ENCODE data around the gene TYW5.

The TYW5 gene

DNA sequence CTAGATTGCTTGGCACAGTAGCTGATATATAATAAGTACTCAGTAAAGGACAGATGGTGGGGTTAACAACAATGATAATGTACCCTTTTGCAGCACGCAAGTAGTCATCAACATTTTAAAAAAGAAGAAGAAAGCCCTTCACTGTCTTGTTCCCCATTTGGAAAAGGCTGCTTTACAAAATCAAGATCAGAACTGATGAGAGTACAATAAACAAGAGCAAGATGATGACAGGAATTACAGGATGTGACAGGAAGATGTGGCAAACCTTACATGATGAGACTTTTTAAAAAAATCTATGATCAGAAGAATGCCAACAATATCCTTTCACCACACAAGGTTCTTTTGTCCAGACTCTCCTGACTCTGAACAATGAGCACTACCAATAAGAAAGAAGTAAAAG, 9.1 kb downstream of the TYW5 start:
- Histone ChIP-seq H3K4me1 (ENCODE audit: control extremely low read depth in 1 of 4, control insufficient read depth in 4 of 4, insufficient read depth in 4 of 4, low read length in 3 of 4) (no peaks in the 10 kb centered on the region), H3K27ac (ENCODE audit: insufficient read depth in 1 of 2, low read depth in 1 of 2, low read length in 2 of 2, poor library complexity in 1 of 2, severe bottlenecking in 2 of 2) (no peak overlapping the region), H3K4me3 (ENCODE audit: control insufficient read depth in 1 of 7, extremely low read depth in 1 of 7, insufficient read depth in 4 of 7, low read depth in 2 of 7, low read length in 6 of 7) (no peak overlapping the region), H3K27me3 (replicated peaks in 2 of 5; ENCODE audit: control insufficient read depth in 4 of 5, insufficient read depth in 5 of 5, low read length in 4 of 5) (no peaks in the 10 kb centered on the region), H3K36me3 (ENCODE audit: control insufficient read depth in 4 of 4, insufficient read depth in 4 of 4, low read length in 3 of 4) (peaks cover 8 to 55% (median 38%) of the 10 kb centered on the region in 4 experiments), H3K9me3 (ENCODE audit: control extremely low read depth in 1 of 5, control insufficient read depth in 4 of 5, insufficient read depth in 2 of 5, low read depth in 1 of 5, low read length in 4 of 5) (no peaks in the 10 kb centered on the region)
- no peak for DNase-seq
- ChIA-PET CTCF (interaction anchor here (1.4 to 2.0 kb wide), 2 partner anchors 85 to 206 kb away, joined by 3 to 8 read pairs; no protein-coding TSS in a partner anchor), POLR2A (no interaction called here)
- no CpG with 5 or more reads among the region's 1 CpG for WGBS (ENCODE audit: insufficient coverage)

GRCh38 chr2:199943373-199943772, 11.9 kb downstream of the TYW5 start:
- no peak for DNase-seq

DNA sequence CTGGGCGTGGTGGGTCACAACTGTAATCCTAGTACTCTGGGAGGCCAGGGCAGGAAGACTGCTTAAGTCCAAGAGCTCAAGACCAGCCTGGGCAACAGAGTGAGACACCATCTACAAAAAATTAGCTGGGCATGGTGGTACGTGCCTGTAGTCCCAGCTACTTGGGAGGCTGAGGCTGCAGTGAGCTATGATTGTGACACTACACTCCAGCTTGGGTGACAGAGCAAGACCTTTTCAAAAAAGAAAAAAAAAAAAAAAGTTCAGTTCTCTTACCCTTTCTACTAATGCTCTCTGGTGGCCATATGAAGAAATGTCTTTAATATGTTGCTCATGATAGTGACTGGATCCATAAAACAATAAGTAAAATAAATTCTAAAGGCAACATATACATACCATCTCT, 14.9 kb downstream of the TYW5 start:
- 90% methylated on average over 2 of the region's 2 CpGs for WGBS (ENCODE audit: insufficient coverage)
- peak; percentile 34 to 69 (median 64) for DNase-seq
- POLR2A ChIA-PET, result no interaction called here

More at GRCh38 chr2:199943373-199943772, 11.9 kb downstream of the TYW5 start:
- Histone ChIP-seq H3K9me3 (ENCODE audit: control extremely low read depth in 1 of 5, control insufficient read depth in 4 of 5, insufficient read depth in 2 of 5, low read depth in 1 of 5, low read length in 4 of 5) (no peaks in the 10 kb centered on the region), H3K4me1 (ENCODE audit: control extremely low read depth in 1 of 4, control insufficient read depth in 4 of 4, insufficient read depth in 4 of 4, low read length in 3 of 4) (no peaks in the 10 kb centered on the region), H3K36me3 (ENCODE audit: control insufficient read depth in 4 of 4, insufficient read depth in 4 of 4, low read length in 3 of 4) (peaks cover 10 to 51% (median 38%) of the 10 kb centered on the region in 4 experiments), H3K4me3 (ENCODE audit: control insufficient read depth in 1 of 7, extremely low read depth in 1 of 7, insufficient read depth in 4 of 7, low read depth in 2 of 7, low read length in 6 of 7) (no peak overlapping the region), H3K27me3 (replicated peaks in 2 of 5; ENCODE audit: control insufficient read depth in 4 of 5, insufficient read depth in 5 of 5, low read length in 4 of 5) (no peaks in the 10 kb centered on the region), H3K27ac (ENCODE audit: insufficient read depth in 1 of 2, low read depth in 1 of 2, low read length in 2 of 2, poor library complexity in 1 of 2, severe bottlenecking in 2 of 2) (no peak overlapping the region)
- CTCF ChIA-PET, result interaction anchor here (1.1 to 7.3 kb wide), 4 partner anchors 9 to 1634 kb away, joined by 3 to 73 read pairs (median 4); no protein-coding TSS in a partner anchor
- WGBS (ENCODE audit: insufficient coverage), result no CpG with 5 or more reads among the region's 4 CpGs
- POLR2A ChIA-PET, result no interaction called here

DNA sequence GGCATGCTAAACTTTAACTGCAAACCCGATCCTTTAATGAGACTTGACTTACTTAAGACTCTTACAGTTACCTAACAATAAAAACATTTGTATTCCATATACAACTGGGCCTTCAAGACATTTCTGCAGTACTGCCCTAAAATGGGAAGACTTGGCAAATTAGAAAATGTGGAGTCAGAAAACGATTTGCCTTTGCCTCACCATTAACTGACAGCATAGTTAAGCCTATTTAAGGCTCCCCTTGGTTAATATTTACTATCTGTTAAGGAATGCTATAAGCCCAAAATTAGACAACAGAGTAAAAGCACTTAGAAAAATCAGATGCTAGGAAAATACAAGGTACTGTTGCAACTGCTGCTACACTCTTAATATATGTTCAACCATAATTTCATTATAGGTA, 18.7 kb downstream of the TYW5 start:
- Histone ChIP-seq H3K4me3 (ENCODE audit: control insufficient read depth in 1 of 7, extremely low read depth in 1 of 7, insufficient read depth in 4 of 7, low read depth in 2 of 7, low read length in 6 of 7) (no peak overlapping the region), H3K27me3 (replicated peaks in 2 of 5; ENCODE audit: control insufficient read depth in 4 of 5, insufficient read depth in 5 of 5, low read length in 4 of 5) (no peaks in the 10 kb centered on the region), H3K36me3 (ENCODE audit: control insufficient read depth in 4 of 4, insufficient read depth in 4 of 4, low read length in 3 of 4) (peaks cover 5 to 60% (median 31%) of the 10 kb centered on the region in 4 experiments), H3K27ac (ENCODE audit: insufficient read depth in 1 of 2, low read depth in 1 of 2, low read length in 2 of 2, poor library complexity in 1 of 2, severe bottlenecking in 2 of 2) (no peak overlapping the region), H3K4me1 (ENCODE audit: control extremely low read depth in 1 of 4, control insufficient read depth in 4 of 4, insufficient read depth in 4 of 4, low read length in 3 of 4) (no peaks in the 10 kb centered on the region), H3K9me3 (ENCODE audit: control extremely low read depth in 1 of 5, control insufficient read depth in 4 of 5, insufficient read depth in 2 of 5, low read depth in 1 of 5, low read length in 4 of 5) (no peaks in the 10 kb centered on the region)
- 100% methylated on average over 2 of the region's 2 CpGs for WGBS (ENCODE audit: insufficient coverage)
- POLR2A ChIA-PET, result no interaction called here
- CTCF ChIA-PET, result interaction anchor here (1.2 to 1.5 kb wide), 2 partner anchors 10 to 11 kb away, joined by 3 read pairs; no protein-coding TSS in a partner anchor
- DNase-seq, result no peak

More for the DNA sequence above, 14.9 kb downstream of the TYW5 start:
- CTCF ChIA-PET, result interaction anchor here (0.7 to 7.3 kb wide), 22 partner anchors 9 to 543 kb away, joined by 3 to 73 read pairs (median 4); no protein-coding TSS in a partner anchor
- Histone ChIP-seq H3K4me3 (ENCODE audit: control insufficient read depth in 1 of 7, extremely low read depth in 1 of 7, insufficient read depth in 4 of 7, low read depth in 2 of 7, low read length in 6 of 7) (no peak overlapping the region), H3K9me3 (ENCODE audit: control extremely low read depth in 1 of 5, control insufficient read depth in 4 of 5, insufficient read depth in 2 of 5, low read depth in 1 of 5, low read length in 4 of 5) (no peaks in the 10 kb centered on the region), H3K36me3 (ENCODE audit: control insufficient read depth in 4 of 4, insufficient read depth in 4 of 4, low read length in 3 of 4) (peaks cover 7 to 50% (median 23%) of the 10 kb centered on the region in 4 experiments), H3K27me3 (replicated peaks in 2 of 5; ENCODE audit: control insufficient read depth in 4 of 5, insufficient read depth in 5 of 5, low read length in 4 of 5) (no peaks in the 10 kb centered on the region), H3K27ac (ENCODE audit: insufficient read depth in 1 of 2, low read depth in 1 of 2, low read length in 2 of 2, poor library complexity in 1 of 2, severe bottlenecking in 2 of 2) (no peak overlapping the region), H3K4me1 (ENCODE audit: control extremely low read depth in 1 of 4, control insufficient read depth in 4 of 4, insufficient read depth in 4 of 4, low read length in 3 of 4) (no peaks in the 10 kb centered on the region)

GRCh38 chr2:199933466-199933865, 21.8 kb downstream of the TYW5 start:
- Histone ChIP-seq H3K4me1 (ENCODE audit: control extremely low read depth in 1 of 4, control insufficient read depth in 4 of 4, insufficient read depth in 4 of 4, low read length in 3 of 4) (no peaks in the 10 kb centered on the region), H3K36me3 (ENCODE audit: control insufficient read depth in 4 of 4, insufficient read depth in 4 of 4, low read length in 3 of 4) (peaks cover 5 to 60% (median 33%) of the 10 kb centered on the region in 4 experiments), H3K4me3 (ENCODE audit: control insufficient read depth in 1 of 7, extremely low read depth in 1 of 7, insufficient read depth in 4 of 7, low read depth in 2 of 7, low read length in 6 of 7) (no peak overlapping the region), H3K27me3 (replicated peaks in 2 of 5; ENCODE audit: control insufficient read depth in 4 of 5, insufficient read depth in 5 of 5, low read length in 4 of 5) (no peaks in the 10 kb centered on the region), H3K27ac (ENCODE audit: insufficient read depth in 1 of 2, low read depth in 1 of 2, low read length in 2 of 2, poor library complexity in 1 of 2, severe bottlenecking in 2 of 2) (no peak overlapping the region), H3K9me3 (ENCODE audit: control extremely low read depth in 1 of 5, control insufficient read depth in 4 of 5, insufficient read depth in 2 of 5, low read depth in 1 of 5, low read length in 4 of 5) (no peaks in the 10 kb centered on the region)
- 80% methylated on average over 1 of the region's 3 CpGs for WGBS (ENCODE audit: insufficient coverage)
- POLR2A ChIA-PET, result no interaction called here
- DNase-seq, result no peak
- CTCF ChIA-PET, result interaction anchor here (0.7 kb wide), 1 partner anchor 225 kb away, joined by 3 read pairs; no protein-coding TSS in a partner anchor

GRCh38 chr2:199932312-199932855, 22.9 kb downstream of the TYW5 start:
- 90% methylated on average over 2 of the region's 4 CpGs for WGBS (ENCODE audit: insufficient coverage)
- Histone ChIP-seq H3K4me3 (ENCODE audit: control insufficient read depth in 1 of 7, extremely low read depth in 1 of 7, insufficient read depth in 4 of 7, low read depth in 2 of 7, low read length in 6 of 7) (no peak overlapping the region), H3K27me3 (replicated peaks in 2 of 5; ENCODE audit: control insufficient read depth in 4 of 5, insufficient read depth in 5 of 5, low read length in 4 of 5) (no peaks in the 10 kb centered on the region), H3K27ac (ENCODE audit: insufficient read depth in 1 of 2, low read depth in 1 of 2, low read length in 2 of 2, poor library complexity in 1 of 2, severe bottlenecking in 2 of 2) (no peak overlapping the region), H3K36me3 (ENCODE audit: control insufficient read depth in 4 of 4, insufficient read depth in 4 of 4, low read length in 3 of 4) (peaks cover 5 to 51% (median 30%) of the 10 kb centered on the region in 4 experiments), H3K9me3 (ENCODE audit: control extremely low read depth in 1 of 5, control insufficient read depth in 4 of 5, insufficient read depth in 2 of 5, low read depth in 1 of 5, low read length in 4 of 5) (no peaks in the 10 kb centered on the region), H3K4me1 (ENCODE audit: control extremely low read depth in 1 of 4, control insufficient read depth in 4 of 4, insufficient read depth in 4 of 4, low read length in 3 of 4) (no peaks in the 10 kb centered on the region)
- POLR2A ChIA-PET, result no interaction called here
- DNase-seq, result no peak
- CTCF ChIA-PET, result no interaction called here

- Histone ChIP-seq H3K9me3 (ENCODE audit: control extremely low read depth in 1 of 5, control insufficient read depth in 4 of 5, insufficient read depth in 2 of 5, low read depth in 1 of 5, low read length in 4 of 5) (no peaks in the 10 kb centered on the region), H3K27ac (ENCODE audit: insufficient read depth in 1 of 2, low read depth in 1 of 2, low read length in 2 of 2, poor library complexity in 1 of 2, severe bottlenecking in 2 of 2) (no peak overlapping the region), H3K4me1 (ENCODE audit: control extremely low read depth in 1 of 4, control insufficient read depth in 4 of 4, insufficient read depth in 4 of 4, low read length in 3 of 4) (no peaks in the 10 kb centered on the region), H3K36me3 (ENCODE audit: control insufficient read depth in 4 of 4, insufficient read depth in 4 of 4, low read length in 3 of 4) (peaks cover 13 to 46% (median 26%) of the 10 kb centered on the region in 4 experiments), H3K4me3 (ENCODE audit: control insufficient read depth in 1 of 7, extremely low read depth in 1 of 7, insufficient read depth in 4 of 7, low read depth in 2 of 7, low read length in 6 of 7) (no peak overlapping the region), H3K27me3 (replicated peaks in 2 of 5; ENCODE audit: control insufficient read depth in 4 of 5, insufficient read depth in 5 of 5, low read length in 4 of 5) (no peaks in the 10 kb centered on the region)
- ChIA-PET CTCF (interaction anchor here (0.9 kb wide), 1 partner anchor 11 kb away, joined by 3 read pairs; no protein-coding TSS in a partner anchor), POLR2A (interaction anchor here (0.6 kb wide), 1 partner anchor 686 kb away, joined by 3 read pairs; no protein-coding TSS in a partner anchor)
- no CpG with 5 or more reads among the region's 2 CpGs for WGBS (ENCODE audit: insufficient coverage)
- DNase-seq, result no peak
These were observed 26.0 kb downstream of the TYW5 start for GRCh38 chr2:199929262-199929661.
